PC-9 (cell line): ENCODE results near the gene SPINK5. TPM values are rescaled to one million over a fixed set of nuclear protein-coding genes. Genes with fewer than 3 reads are reported as not detected.

Source experiments
- BruUV-seq: library from RNA; stranded (reverse); fragments of 400-500 nt; replicated peaks from 2 replicates; lab custom pipeline; 2021; lab: Mats Ljungman, UMichigan
- CTCF ChIA-PET: fragments of 300-600 bp; sonication (Branson Sonifier 250); formaldehyde crosslinking; loops from one replicate; lab custom pipeline; 2022; ENCODE audit warnings: antibody characterized with exemption; lab: Charles Lee
- POLR2A ChIA-PET: fragments of 300-600 bp; sonication (Branson Sonifier 250); formaldehyde crosslinking; loops from one replicate; lab custom pipeline; 2022; ENCODE audit warnings: antibody characterized with exemption; ENCODE audit not compliant: unreplicated experiment; lab: Charles Lee
- DNase-seq, 2 experiments: peaks; one replicate each; pipeline versions ENCODE4 v3.0.0 to v3.0.0-alpha.2; 2015 to 2022; ENCODE audit warnings: mixed read lengths in 1 of 2
- H2AFZ ChIP-seq: fragments of 200-600 bp; sonication (generic); 2 replicates; pipeline ENCODE4 v1.8.1; 2017; ENCODE audit warnings: antibody characterized with exemption
- H3F3A ChIP-seq: fragments of 200-600 bp; sonication (generic); 2 replicates; pipeline ENCODE4 v1.8.1; 2017; ENCODE audit warnings: antibody characterized with exemption, mild to moderate bottlenecking, low read depth; ENCODE audit not compliant: insufficient read depth
- H3K27ac ChIP-seq: fragments of 200-600 bp; sonication (generic); 2 replicates; pipeline ENCODE4 v1.6.1; 2016; ENCODE audit warnings: mixed run types
- H3K27me3 ChIP-seq: fragments of 200-600 bp; sonication (generic); 2 replicates; pipeline ENCODE4 v1.6.1; 2016; ENCODE audit warnings: low read depth, mixed run types; ENCODE audit not compliant: insufficient read depth
- H3K36me3 ChIP-seq: fragments of 200-600 bp; sonication (generic); 2 replicates; pipeline ENCODE4 v1.6.1; 2016; ENCODE audit warnings: low read depth, mixed run types
- H3K4me1 ChIP-seq: fragments of 200-600 bp; sonication (generic); replicated peaks from 2 replicates; pipeline ENCODE4 v1.6.1; 2016; ENCODE audit warnings: mixed run types; ENCODE audit not compliant: insufficient read depth
- H3K4me2 ChIP-seq: fragments of 200-600 bp; sonication (generic); 2 replicates; pipeline ENCODE4 v1.6.1; 2017; ENCODE audit warnings: mixed run types
- H3K4me3 ChIP-seq: fragments of 200-600 bp; sonication (generic); 2 replicates; pipeline ENCODE4 v1.6.1; 2016; ENCODE audit warnings: mixed run types
- H3K79me2 ChIP-seq: fragments of 200-600 bp; sonication (generic); 2 replicates; pipeline ENCODE4 v1.6.1; 2017; ENCODE audit warnings: low read depth, mixed run types
- H3K9me2 ChIP-seq: fragments of 200-600 bp; sonication (generic); 2 replicates; pipeline ENCODE4 v1.8.1; 2017; ENCODE audit warnings: mild to moderate bottlenecking; ENCODE audit not compliant: insufficient read depth
- H3K9me3 ChIP-seq: fragments of 200-600 bp; sonication (generic); 2 replicates; pipeline ENCODE4 v1.8.1; 2016; ENCODE audit warnings: low read depth; ENCODE audit not compliant: insufficient read depth
- H4K20me1 ChIP-seq: fragments of 200-600 bp; sonication (generic); 2 replicates; pipeline ENCODE4 v1.8.1; 2017; ENCODE audit not compliant: insufficient read depth
- EZH2 ChIP-seq: fragments of 200-600 bp; sonication (generic); IDR thresholded peaks from 2 replicates; pipeline ENCODE4 v1.8.0; 2017; ENCODE audit warnings: antibody characterized with exemption, low read depth
- intact Hi-C: fragments of 100-400 bp; cut with micrococcal nuclease; formaldehyde crosslinking; loops from one replicate; pipeline ENCODE4 v1.10.0; 2022; ENCODE audit not compliant: unreplicated experiment
- total RNA-seq: library from RNA; stranded (reverse); gene quantifications from 2 replicates; pipeline ENCODE4 v1.2.3, GENCODE V29; 2021
- TF ChIP-seq, protein P1 (sequence below): fragments of 200-600 bp; sonication (generic); conservative IDR thresholded peaks from 2 replicates; pipeline ENCODE4 v1.6.1; 2017; ENCODE audit warnings: mixed run types, antibody characterized with exemption, mild to moderate bottlenecking, moderate library complexity

The SPINK5 gene
- total RNA-seq, 1 experiment from 2014 or later, result not detected

DNA sequence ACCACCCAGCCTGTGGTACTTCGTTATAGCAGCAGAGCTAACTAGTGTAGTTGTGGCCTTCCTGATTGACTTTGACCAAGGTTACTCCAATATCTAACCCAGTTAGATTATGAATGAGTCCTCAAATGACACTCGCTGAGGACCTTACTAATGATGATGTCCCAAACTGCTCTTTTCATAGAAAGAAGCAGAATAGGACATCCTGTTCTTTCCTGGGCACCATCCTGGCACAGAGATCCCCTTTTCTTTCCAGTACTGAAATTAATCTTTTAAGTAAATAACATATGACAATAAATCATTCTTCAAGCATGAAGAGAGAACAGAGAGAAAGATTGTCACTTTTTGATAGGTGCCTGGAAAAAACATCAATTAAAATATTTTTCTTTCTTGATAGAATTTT, 77.9 kb downstream of the SPINK5 start:
- H3K4me3 ChIP-seq, result no peak overlapping the region
- H3F3A ChIP-seq, result peaks cover 10% of the 10 kb centered on the region
- CTCF ChIA-PET, result no interaction called here
- no peaks in the 10 kb centered on the region for H3K27me3 ChIP-seq
- no peaks in the 10 kb centered on the region for H3K36me3 ChIP-seq
- H4K20me1 ChIP-seq, result no peaks in the 10 kb centered on the region
- BruUV-seq, result no TSS peak
- no peak overlapping the region for H3K27ac ChIP-seq
- H3K4me1 ChIP-seq, result peaks cover 25% of the 10 kb centered on the region
- H3K9me3 ChIP-seq, result no peaks in the 10 kb centered on the region; the same call in 1 of the 2 replicates
- H2AFZ ChIP-seq, result no peak overlapping the region
- H3K4me2 ChIP-seq, result no peak overlapping the region
- H3K9me2 ChIP-seq, result no peaks in the 10 kb centered on the region
- POLR2A ChIA-PET, result no interaction called here
- no peak for DNase-seq
- TF ChIP-seq, protein P1, sequence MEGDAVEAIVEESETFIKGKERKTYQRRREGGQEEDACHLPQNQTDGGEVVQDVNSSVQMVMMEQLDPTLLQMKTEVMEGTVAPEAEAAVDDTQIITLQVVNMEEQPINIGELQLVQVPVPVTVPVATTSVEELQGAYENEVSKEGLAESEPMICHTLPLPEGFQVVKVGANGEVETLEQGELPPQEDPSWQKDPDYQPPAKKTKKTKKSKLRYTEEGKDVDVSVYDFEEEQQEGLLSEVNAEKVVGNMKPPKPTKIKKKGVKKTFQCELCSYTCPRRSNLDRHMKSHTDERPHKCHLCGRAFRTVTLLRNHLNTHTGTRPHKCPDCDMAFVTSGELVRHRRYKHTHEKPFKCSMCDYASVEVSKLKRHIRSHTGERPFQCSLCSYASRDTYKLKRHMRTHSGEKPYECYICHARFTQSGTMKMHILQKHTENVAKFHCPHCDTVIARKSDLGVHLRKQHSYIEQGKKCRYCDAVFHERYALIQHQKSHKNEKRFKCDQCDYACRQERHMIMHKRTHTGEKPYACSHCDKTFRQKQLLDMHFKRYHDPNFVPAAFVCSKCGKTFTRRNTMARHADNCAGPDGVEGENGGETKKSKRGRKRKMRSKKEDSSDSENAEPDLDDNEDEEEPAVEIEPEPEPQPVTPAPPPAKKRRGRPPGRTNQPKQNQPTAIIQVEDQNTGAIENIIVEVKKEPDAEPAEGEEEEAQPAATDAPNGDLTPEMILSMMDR, result no peak
- no peak for TF ChIP-seq EZH2
- intact Hi-C loops, result no loop called here
- H3K79me2 ChIP-seq, result no peaks in the 10 kb centered on the region

DNA sequence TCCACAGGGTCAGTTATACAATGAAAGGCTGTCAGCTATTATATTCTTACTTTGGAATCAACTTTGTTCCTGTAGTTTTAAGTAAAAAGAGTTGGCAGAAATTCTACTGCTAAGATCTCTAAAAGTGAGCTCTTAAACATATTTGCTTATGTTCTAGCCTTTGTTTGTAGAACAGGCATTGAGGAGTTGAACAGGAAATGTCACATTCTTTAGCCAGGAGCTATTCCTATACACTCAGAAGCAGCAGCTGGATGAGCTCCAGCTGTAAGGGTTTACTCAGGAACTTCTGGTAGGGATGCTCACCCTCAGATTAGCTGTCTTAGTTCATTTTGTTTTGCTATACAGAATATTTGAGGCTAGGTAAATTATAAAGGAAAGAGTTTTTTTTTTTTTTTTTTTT, 82.1 kb downstream of the SPINK5 start:
- peak; percentile 62 to 93 for DNase-seq
- POLR2A ChIA-PET, result interaction anchor here (0.6 kb wide), 1 partner anchor 768 kb away, joined by 5 read pairs; no protein-coding TSS in a partner anchor
- Histone ChIP-seq H3K9me3 (no peaks in the 10 kb centered on the region; the same call in 1 of the 2 replicates), H3K4me2 (peak overlapping the region; percentile 67), H3F3A (peaks cover 10% of the 10 kb centered on the region), H3K79me2 (no peaks in the 10 kb centered on the region), H2AFZ (no peak overlapping the region), H3K4me1 (peaks cover 40% of the 10 kb centered on the region), H4K20me1 (no peaks in the 10 kb centered on the region), H3K4me3 (no peak overlapping the region), H3K9me2 (no peaks in the 10 kb centered on the region), H3K27me3 (no peaks in the 10 kb centered on the region), H3K36me3 (no peaks in the 10 kb centered on the region), H3K27ac (peak overlapping the region; percentile 45)
- CTCF ChIA-PET, result interaction anchor here (0.7 kb wide), 1 partner anchor 288 kb away, joined by 3 read pairs; no protein-coding TSS in a partner anchor
- BruUV-seq, result no TSS peak
- intact Hi-C loops, result no loop called here
- TF ChIP-seq, protein P1, result no peak
- no peak for TF ChIP-seq EZH2

DNA sequence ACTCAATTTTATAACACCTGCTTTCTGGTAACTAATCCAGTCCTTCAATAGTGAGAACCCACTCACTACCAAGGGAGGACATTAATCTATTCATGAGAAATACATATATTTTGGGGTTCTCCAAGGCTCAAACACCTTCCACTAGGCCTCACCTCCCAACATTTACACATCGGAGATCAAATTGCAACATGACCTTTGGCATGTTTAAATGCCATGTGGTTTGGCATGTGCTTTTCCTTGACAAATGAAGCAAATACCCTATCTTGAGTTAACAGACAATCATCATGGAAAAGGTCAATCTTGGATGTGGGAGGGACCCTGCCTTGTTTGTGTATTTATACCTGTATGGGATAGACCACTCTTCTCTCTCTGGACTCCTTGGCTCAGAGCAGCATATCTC, 82.7 kb downstream of the SPINK5 start:
- no peaks in the 10 kb centered on the region; the same call in 1 of the 2 replicates for H3K9me3 ChIP-seq
- no peak for DNase-seq
- H4K20me1 ChIP-seq, result no peaks in the 10 kb centered on the region
- no peak overlapping the region for H3K4me3 ChIP-seq
- H3K9me2 ChIP-seq, result no peaks in the 10 kb centered on the region
- no TSS peak for BruUV-seq
- H3K79me2 ChIP-seq, result no peaks in the 10 kb centered on the region
- H3K36me3 ChIP-seq, result no peaks in the 10 kb centered on the region
- no peaks in the 10 kb centered on the region for H3K27me3 ChIP-seq
- peaks cover 40% of the 10 kb centered on the region for H3K4me1 ChIP-seq
- ChIA-PET CTCF (interaction anchor here (0.7 kb wide), 1 partner anchor 289 kb away, joined by 3 read pairs; no protein-coding TSS in a partner anchor), POLR2A (interaction anchor here (0.6 kb wide), 1 partner anchor 767 kb away, joined by 5 read pairs; no protein-coding TSS in a partner anchor)
- no peak overlapping the region for H2AFZ ChIP-seq
- H3K4me2 ChIP-seq, result no peak overlapping the region
- H3K27ac ChIP-seq, result no peak overlapping the region
- no peak for TF ChIP-seq EZH2
- TF ChIP-seq, protein P1, result no peak
- peaks cover 10% of the 10 kb centered on the region for H3F3A ChIP-seq
- intact Hi-C loops, result no loop called here
